GM19193 (cell line): ENCODE measurements around the gene DNAAF1.

Source experiments
- POLR2A ChIP-seq: IDR thresholded peaks from 4 replicates; pipeline ENCODE4 v1.6.1; 2011; ENCODE audit not compliant: insufficient read depth, insufficient read length; ENCODE audit errors: extremely low read depth

The DNAAF1 gene

DNA sequence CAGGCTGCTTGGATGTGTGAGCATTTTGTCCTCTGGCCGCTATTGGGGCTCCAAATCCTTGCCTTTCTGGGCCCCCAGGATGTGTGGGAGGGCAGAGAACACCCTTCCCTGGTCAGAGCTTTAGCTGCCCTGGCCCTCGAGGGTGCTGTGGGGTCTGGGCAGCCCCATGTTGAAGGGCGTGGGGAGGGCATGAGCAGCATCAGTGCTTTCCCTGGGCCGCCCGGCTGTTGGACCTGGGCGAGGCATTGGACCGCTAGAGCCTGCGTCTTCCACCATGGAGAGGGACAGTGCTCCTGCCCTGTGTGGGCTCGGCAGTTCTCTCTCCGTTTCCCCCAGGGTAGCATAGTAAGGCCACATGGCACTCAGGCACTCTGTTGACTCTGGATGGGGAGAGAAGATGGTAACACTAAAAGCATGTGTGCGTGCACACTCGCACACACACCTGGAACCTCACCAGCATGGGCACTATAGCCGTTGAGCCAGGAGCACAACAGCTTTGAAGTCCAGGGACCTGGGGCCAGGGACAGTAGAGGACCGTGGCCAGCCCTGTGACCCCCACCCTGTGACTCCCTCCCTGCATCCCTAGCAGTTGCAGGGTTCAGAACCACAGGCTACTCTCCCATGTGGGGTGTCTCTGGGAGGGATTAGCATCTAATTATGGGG, 52.5 kb downstream of the DNAAF1 start:
- no peak for TF ChIP-seq POLR2A

DNA sequence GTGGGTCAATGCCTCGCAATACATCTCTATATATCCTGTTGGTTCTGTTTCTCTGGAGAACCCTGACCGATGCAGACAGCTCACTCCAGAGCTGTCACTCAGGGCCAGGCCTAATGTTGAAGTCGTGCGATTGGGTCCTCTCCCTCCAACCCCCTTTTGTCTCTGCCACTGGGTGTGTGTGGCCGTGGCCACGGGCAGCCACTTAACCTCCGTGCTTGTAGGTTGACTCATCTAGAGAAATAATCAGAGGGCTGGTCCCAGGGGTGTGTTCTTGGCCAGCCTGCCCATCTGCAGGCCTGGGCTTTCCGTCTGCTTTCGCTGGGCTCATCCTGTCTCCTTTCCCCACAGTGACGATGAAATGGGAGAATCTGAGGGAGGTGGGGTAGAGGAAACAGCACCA, 53.3 kb downstream of the DNAAF1 start:
- no peak for TF ChIP-seq POLR2A

DNA sequence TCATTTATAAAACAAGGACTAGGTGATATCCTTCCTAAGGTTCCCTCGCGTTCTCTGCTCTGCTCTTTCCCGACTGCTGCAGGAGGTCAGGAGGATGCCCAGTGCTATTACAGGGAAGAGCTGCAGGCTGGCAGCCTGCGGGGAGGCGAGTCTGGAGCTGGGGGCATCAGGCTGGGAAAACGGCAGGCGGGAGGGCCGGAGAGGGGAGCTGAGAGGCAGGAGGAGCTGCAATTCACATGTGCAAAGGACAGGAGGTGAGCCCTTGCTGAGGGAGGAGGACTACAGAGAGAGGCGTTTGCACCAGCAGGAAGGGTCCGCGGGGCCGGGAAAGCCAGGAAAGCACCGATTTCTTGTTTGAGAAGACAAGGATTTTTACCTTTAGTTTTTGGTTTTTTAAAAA, 54.0 kb downstream of the DNAAF1 start:
- no peak for TF ChIP-seq POLR2A

DNA sequence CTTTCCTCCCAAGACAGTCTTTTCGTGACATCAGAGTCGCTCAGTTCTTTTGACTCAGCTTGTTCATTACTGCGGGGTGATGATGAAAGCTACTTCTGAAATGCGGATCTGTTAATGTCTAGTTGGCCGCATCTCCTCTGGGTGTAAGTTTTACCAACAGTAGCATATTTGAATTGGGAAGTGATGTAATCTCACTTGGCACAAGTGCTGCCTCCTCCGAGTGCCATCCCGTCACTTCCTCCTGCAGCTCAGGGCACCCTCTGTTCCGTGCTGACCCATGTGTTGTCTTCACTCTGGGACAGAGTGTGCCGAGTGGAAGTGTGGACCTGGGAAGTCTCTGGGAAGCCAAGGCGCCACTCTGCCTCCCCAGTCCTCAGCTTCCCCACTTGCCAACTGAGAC, 54.8 kb downstream of the DNAAF1 start:
- no peak for TF ChIP-seq POLR2A

DNA sequence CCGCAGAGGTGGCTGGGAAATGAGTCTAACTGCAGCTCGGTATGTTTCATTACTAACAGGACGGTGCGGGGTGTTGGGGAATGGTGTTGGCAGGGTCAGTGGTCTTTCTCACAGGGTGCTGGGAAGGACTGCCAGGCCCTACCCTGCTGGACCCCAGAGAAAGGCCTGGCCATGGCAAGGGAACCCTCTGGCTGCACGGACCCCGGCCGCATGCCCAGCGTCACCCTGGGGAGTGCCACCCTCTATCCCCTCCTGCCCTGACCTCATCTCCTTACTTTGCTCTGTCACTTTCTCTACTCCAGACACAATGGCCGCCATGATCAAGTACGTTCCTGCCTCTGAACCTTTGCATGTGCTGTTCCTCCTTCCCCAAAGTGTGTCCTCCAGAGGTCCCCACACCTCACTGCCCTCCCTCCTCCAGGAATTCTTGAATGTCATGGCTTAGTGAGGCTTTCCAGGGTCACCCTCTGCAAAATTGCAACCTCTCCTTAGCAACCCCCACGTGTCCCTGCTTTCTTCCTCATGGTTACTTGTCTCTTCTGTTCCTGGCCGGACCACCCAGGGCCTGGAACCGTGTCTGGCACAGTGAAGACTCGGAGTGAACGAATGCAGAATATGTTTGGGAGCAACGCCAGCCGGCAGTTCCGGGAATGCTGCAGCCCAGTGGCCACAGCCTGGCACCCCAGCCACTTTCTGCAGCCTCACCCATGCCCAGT, 61.0 kb downstream of the DNAAF1 start:
- TF ChIP-seq POLR2A: no peak

DNA sequence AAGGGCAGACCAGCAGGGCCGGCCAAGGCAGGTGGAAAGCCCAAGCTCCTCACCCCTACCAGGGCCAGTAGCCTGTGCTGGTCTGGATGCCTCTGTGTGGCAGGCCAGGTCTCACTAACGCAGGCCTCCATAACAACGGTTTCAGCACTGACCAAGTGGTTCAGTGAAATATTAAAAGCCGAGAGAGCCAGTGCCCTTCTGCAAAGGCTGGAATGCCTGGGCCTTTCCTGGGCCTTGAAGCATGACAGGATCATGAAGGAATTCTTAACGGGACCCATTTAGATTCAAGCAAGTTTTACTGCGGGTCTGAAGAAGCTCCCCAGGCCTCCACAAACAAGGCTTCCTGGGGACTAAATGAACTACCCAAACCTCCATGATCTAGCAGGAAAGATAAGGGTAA, 62.1 kb downstream of the DNAAF1 start:
- TF ChIP-seq POLR2A: no peak

DNA sequence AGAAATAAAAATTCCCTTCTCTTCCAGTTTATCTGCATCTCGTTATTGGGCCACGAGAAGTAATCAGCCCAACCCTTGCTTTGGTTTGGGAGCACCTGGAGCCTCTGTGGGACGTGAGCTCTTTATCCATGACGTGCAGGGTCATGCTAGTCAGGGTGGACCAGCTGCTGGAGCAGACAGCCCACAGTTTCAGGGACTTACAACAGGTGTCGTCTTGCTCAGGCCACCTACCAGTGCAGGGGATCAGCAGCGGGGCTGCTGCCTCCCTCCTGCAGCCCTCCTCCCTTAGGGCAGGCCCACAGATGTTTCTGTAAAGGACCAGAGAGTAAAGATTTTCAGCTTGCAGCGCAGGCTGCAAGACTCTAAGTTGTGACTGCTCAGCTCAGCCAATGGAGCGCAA, 62.8 kb downstream of the DNAAF1 start:
- no peak for TF ChIP-seq POLR2A

DNA sequence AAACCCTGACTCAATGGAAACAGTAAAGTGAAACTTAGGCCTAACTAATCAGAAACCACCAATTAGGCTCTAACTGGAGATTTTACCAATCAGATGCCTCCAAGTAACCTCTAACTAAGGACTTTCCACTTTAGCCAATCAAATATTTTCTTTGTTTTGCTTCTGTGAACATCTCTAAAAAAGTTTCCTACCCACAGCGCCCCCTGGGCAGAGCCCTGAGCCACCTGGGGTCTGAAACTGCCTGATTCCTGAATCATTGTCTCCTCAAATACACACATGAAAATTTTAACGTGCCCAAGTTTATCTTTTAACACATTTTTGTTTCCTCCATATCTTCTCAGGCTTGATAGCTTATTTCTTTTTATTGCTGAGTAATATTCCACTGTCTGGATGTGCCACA, 64.9 kb downstream of the DNAAF1 start:
- TF ChIP-seq POLR2A: no peak

DNA sequence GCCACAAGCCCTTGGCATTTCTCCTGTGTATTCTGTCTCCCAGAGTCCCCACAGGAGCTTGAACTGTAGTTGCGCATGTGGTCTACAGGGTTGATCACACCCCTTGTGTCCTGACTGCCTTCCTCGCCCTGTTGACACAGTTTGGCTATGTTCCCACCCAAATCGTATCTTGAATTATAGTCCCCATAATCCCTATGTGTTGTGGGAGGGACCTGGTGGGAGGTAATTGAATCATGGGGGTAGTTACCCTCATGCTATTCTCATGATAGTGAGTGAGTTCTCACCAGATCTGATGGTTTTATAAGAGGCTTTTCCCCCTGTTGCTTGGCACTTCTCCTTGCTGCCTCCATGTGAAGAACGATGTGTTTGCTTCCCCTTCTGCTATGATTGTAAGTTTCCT, 67.0 kb downstream of the DNAAF1 start:
- TF ChIP-seq POLR2A: no peak

DNA sequence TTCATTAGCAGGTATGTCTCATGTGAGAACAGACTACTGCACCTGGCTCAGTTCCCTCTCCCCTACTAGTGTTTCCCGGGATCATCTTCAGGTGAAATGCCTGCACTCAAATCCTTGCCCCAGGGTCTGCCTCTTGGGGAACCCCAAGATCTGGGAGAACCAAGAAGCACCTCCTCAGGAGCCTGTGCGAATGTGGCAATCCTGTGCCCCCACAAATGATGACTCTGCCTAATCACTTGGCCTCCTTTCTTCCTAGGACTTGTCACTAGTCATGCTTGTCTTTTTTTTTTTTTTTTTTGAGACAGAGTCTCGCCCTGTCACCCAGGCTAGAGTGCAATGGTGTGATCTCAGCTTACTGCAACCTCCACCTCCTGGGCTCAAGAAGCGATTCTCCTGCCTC, 67.5 kb downstream of the DNAAF1 start:
- TF ChIP-seq POLR2A: no peak

DNA sequence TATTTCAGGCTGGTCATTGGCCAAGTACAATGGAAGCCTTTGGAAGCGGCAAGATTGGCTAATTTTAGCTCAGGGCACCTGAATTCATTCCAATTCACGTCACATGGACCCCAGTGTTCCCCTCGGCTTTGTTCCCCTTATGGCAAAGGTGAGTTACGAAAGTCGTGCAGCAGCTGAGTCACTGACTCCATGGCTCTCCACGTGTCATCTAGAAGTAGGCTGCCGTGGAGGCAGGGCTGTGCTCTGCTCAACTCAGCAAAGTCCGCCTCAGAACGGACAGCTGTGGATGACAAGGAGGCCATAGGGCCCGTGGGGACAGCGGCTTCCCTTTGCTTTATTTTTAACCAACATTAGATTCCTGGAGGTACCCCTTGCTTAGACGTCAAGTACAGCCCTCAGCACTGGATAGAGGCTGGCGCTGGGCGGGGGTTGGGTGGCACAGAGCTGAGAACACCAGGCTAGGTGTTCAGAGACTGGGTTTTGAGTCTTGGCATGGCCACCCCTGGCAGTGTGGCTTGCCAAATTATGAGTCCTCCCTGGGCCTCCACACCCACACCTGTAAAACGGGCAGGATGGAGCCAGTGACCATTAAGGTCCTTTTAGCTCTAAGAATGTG, 69.5 kb downstream of the DNAAF1 start:
- no peak for TF ChIP-seq POLR2A

DNA sequence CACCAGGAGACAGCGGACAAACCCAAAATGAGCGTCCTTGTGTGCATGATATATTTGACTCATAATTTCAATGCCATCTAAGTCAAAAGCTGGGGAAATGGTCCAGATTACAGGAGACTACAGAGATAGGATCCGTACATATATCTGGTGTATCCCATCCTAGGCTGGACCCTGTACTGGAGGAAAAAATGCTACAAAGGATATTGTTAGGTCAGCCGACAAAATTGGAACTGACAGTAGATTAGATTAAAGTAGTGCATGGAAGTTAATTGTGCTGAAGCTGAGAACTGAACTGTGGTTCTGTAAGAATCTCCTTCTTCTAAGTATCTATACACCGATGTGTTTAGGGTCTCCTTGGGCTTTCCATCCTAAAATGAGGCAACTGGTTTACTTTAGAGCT, 70.4 kb downstream of the DNAAF1 start:
- no peak for TF ChIP-seq POLR2A

DNA sequence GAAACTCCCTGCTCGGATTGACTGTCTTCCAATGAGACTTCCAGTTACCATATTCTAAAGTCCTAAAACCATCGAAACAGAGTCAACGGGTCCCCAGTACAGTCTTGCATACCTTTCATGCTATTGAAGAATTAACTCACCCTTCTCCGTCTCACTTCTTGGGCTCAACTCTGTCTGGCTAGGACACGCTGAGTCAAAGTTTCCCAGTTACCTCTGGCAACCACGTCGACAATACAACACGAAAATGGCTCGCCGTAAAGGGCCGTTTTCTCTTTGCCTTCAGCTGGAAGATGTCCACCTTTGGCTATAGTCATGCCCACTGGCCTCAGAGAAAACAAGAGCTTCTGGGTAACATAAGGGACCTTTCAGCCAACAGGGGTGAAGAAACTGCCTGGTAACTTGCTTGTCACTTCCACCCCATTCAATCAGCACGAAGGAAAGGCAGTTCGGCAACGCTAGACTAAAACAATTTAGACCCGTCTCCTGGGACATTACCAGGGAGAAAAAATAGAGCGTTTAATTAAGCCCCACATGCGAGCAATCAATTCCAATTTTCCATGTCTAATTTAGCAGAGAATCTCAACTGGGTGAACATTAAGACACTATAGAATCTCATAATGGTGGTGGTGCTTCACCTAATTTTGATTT, 73.2 kb downstream of the DNAAF1 start:
- TF ChIP-seq POLR2A: no peak

DNA sequence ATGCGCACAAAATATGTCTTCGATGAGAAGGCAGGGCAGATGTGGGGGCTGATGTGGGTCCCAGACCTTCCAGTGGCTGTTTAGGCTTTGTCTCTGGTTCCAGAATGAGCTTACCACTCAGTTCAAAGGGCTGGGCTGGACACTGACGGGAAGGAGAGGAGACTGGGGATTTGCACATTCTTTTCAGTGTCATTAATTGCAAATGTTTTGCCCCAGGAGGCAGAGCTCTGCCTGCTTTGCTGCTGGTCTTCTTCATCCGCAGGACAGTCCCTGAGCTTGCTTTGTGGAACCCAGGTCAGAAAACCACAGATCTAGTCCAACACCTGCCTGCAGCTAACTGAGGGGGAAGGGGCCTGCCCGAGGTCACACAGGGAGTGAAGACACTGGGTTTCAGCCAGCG, 73.8 kb downstream of the DNAAF1 start:
- no peak for TF ChIP-seq POLR2A

DNA sequence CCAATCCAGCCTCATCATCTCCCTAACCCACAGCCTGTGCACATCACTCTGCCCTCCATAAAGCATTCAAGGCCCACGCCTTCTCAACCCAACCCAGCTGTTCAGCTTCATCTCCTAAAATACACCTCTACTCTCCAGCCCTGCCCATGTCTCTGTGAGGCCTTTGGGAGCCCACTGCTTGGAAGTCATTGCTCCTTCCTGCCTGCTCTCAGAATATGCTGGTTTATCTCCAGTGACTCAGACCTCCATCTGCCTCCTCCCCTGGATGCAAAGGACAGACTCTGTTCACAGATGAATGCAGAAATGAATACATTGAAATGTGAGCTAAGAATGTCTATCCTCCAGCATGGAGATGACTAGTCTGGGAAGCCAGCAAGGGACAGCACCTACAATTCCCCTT, 75.7 kb downstream of the DNAAF1 start:
- TF ChIP-seq POLR2A: no peak

DNA sequence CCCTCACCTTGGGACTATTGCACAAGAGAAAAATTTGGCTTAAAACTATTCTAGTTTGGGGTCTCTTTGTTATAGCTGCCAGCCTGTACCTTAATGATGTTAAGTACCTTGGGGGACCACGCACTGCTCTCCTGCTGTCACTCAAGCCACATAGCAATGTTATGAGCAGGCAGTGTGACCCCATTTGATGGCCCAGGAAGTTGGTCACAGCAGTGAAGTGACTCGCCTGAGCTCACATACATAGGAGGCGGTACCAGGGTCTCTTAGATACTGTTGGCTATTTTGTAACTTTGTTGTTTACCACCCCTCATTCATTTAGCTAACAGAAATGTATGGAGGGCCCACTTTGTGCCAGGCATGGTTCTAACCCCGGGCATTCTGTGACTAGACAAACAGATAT, 78.3 kb downstream of the DNAAF1 start:
- TF ChIP-seq POLR2A: no peak

DNA sequence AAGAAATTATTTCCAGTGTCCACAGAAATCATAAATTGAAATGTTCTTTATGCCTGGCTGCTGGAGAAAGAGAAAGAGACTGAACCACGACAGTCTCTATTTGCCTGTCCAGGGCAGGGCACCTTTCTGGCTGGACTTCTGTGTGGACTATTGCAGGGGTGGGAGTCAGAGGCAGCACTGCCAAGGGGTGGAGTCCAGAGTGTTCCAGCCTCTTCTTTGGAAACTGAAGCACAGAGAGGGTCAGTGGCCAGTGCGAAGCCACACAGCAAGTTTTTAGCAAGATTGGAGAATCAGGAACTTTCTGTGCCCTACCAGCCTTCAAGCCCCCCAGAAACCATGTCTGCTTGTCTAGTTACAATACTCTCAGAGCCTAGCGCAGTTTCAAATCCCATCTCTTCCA, 79.4 kb downstream of the DNAAF1 start:
- TF ChIP-seq POLR2A: no peak

DNA sequence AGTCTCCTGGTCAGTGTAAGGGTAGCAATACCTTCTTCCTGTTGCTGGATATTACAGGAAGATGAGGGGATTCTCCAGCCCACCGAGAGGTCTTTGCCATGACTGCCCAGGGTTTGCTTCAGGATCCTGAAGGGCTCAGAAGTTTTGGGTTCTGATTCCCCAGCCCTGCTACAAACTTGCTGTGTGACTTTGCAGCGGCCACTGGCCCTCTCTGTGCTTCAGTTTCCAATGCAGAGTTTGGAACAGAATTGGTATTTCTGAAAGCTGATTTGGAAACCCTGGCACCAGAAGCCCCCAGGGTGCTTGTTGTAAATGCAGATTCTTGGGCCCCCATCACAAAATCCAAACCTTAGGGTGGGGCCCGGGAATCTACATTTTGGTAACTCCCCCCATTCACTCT, 80.0 kb downstream of the DNAAF1 start:
- no peak for TF ChIP-seq POLR2A
